Measurements from ENCODE around the gene LRRC4C. TPM values are rescaled to one million over a fixed set of nuclear protein-coding genes. Genes with fewer than 3 reads are reported as not detected.
A peak's percentile ranks its signal among the peaks of the same experiment; 100 is the strongest.

The LRRC4C gene
- total RNA-seq, 1 experiment from 2014 or later = 0.15 TPM

DNA sequence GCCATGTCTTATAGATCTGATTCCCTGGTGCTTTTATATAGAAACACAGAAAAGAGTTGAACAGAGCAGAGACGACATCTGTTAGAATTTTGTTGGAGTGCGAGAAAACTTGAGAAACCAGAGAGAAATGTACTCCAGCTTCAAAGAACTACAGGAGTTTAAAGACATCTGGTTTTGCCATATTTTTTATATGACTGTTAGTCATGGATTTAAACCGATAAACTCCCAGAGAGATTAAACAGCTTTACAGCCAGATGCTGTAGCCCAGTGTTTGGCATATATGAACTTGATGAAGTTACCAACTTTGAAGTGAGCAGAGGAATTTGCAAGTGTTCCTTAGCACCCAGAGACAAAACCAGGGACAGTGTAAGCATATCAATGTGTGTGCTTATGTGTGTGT lies 1083.1 kb downstream of the LRRC4C start:
- no peak for DNase-seq (ENCODE audit: low read depth, low spot score)
- CTCF ChIA-PET = no interaction called here
- H3K36me3 ChIP-seq (ENCODE audit: control insufficient read depth, insufficient read depth, low read length) = no peaks in the 10 kb centered on the region
- no peak for ATAC-seq
- intact Hi-C loops (cut with micrococcal nuclease; ENCODE audit: unreplicated experiment) (no loop called here), in situ Hi-C loops (cut with HindIII; ENCODE audit: low pct_unique_long_range_greater_than_20kb, low sequenced_read_pairs) (no loop called here)
- no peak overlapping the region for H3K4me3 ChIP-seq (ENCODE audit: low read depth in 2 of 2, low read length in 2 of 2)
- H3K27ac ChIP-seq (ENCODE audit: low read length) = no peak overlapping the region
- no peaks in the 10 kb centered on the region for H3K27me3 ChIP-seq (ENCODE audit: control insufficient read depth, insufficient read depth, low read length)
- BruUV-seq (replicated peaks) = no TSS peak
- no peaks in the 10 kb centered on the region for H3K9me3 ChIP-seq (ENCODE audit: control insufficient read depth, insufficient read depth, low read depth, low read length)
- H3K4me1 ChIP-seq (ENCODE audit: control insufficient read depth, insufficient read depth, low read length) = no peaks in the 10 kb centered on the region
- TF ChIP-seq CTCF (IDR thresholded peaks at IDR 0.05) (no peak), TCF7L2 (IDR thresholded peaks at IDR 0.05; ENCODE audit: low read depth, low read length) (peak; percentile 57; the same call in 1 of the 2 replicates)
- POLR2A ChIA-PET = no interaction called here

DNA sequence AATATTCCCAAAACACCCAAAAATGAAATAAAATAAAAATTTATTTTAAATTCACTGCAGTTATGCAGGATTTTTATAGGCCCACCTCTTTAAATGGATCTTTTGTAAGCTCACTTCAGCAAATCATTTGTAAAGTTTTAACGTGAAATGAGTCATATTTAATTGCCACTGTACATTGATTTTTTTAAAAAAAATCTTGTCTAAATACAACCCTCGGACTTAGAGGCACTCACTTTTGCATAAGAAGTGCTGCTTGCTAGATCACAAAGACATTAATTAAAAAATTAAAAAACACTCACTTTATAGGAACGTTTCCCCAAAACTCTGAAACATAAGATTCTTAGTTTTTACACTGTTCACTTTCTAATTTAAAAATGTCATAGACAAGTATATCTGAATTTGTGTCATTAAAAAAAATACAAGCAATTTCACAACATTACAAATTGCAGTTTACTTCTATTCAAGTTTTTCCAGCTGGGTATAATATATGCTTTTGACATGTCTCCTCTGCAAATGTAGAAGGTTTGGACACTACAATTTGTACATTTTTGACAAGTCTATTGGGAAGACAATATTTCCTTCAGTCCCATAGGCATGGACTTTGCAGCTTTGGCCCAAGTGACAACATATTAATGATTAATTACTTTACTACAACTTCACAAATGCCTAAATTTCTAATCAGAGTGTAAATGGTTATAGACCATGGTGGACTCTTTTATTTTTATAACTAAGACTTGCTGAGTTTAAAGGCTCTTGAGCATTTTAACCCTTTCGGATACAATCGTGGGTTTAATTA lies 1088.4 kb downstream of the LRRC4C start:
- intact Hi-C loops (cut with micrococcal nuclease; ENCODE audit: unreplicated experiment) = no loop called here
- TF ChIP-seq CTCF (IDR thresholded peaks at IDR 0.05) (no peak), SIN3A (IDR thresholded peaks at IDR 0.05; ENCODE audit: borderline replicate concordance, insufficient read depth, low read depth, low read length) (no peak), POLR2AphosphoS5 (IDR thresholded peaks at IDR 0.05; ENCODE audit: low read depth, low read length) (no peak), TCF7L2 (IDR thresholded peaks at IDR 0.05; ENCODE audit: low read depth, low read length) (no peak), REST (IDR thresholded peaks at IDR 0.05; ENCODE audit: insufficient read depth in 1 of 2, low read depth in 2 of 2, low read length in 1 of 2) (no peak)
- ATAC-seq (no peak), DNase-seq (ENCODE audit: low read depth, low spot score) (no peak)
- Histone ChIP-seq H3K36me3 (ENCODE audit: control insufficient read depth, insufficient read depth, low read length) (no peaks in the 10 kb centered on the region), H3K4me3 (ENCODE audit: low read depth in 2 of 2, low read length in 2 of 2) (no peak overlapping the region), H3K27me3 (ENCODE audit: control insufficient read depth, insufficient read depth, low read length) (no peaks in the 10 kb centered on the region), H3K27ac (ENCODE audit: low read length) (no peak overlapping the region), H3K9me3 (ENCODE audit: control insufficient read depth, insufficient read depth, low read depth, low read length) (no peaks in the 10 kb centered on the region), H3K4me1 (ENCODE audit: control insufficient read depth, insufficient read depth, low read length) (no peaks in the 10 kb centered on the region)
- POLR2A ChIA-PET = no interaction called here
- CTCF ChIA-PET = no interaction called here
- in situ Hi-C loops (cut with HindIII; ENCODE audit: low pct_unique_long_range_greater_than_20kb, low sequenced_read_pairs) = no loop called here
- BruUV-seq (replicated peaks) = no TSS peak

Measured in Panc1 (cell line).